K562 (cell line): Measurements from ENCODE around the gene STUB1. TPM values are rescaled to one million over a fixed set of nuclear protein-coding genes. Genes with fewer than 3 reads are reported as not detected.
A peak's percentile ranks its signal among the peaks of the same experiment; 100 is the strongest.

Source experiments
- ATAC-seq: fragments of 200-7000 bp; cut with Tn5 transposase; 3 replicates; pipeline ENCODE4 v1.9.1; 2020; ENCODE audit warnings: moderate library complexity
- BruUV-seq: library from RNA; stranded (reverse); fragments of 400-500 nt; replicated peaks from 2 replicates; lab custom pipeline; 2021; lab: Mats Ljungman, UMichigan
- CTCF ChIA-PET: fragments of 300-600 bp; formaldehyde crosslinking; extraction: SDS; loops from one replicate; lab custom pipeline; 2021; ENCODE audit warnings: low intra/inter-chr PET ratio; lab: Yijun Ruan, JAX
- POLR2A ChIA-PET: fragments of 300-600, 350-650 bp; sonication (Branson Sonifier 250); formaldehyde crosslinking; extraction: SDS; loops from one replicate; lab custom pipeline; 2021; ENCODE audit warnings: antibody characterized with exemption, inconsistent platforms; lab: Yijun Ruan, JAX
- DNase-seq, 4 experiments: peaks; one replicate each; pipeline versions ENCODE4 v3.0.0 to v3.0.0-alpha.2; 2011 to 2018; ENCODE audit warnings: low spot score in 3 of 4, mixed read lengths in 3 of 4; ENCODE audit errors: extremely low read depth in 1 of 4
- FAIRE-seq: peaks from 2 replicates; lab custom pipeline; 2011; peaks lifted over from hg19 to GRCh38; lab: Jason Lieb, UNC
- H2AFZ ChIP-seq: 2 replicates; pipeline ENCODE4 v1.6.0; 2011; ENCODE audit warnings: low read depth, low read length, control low read depth, inconsistent platforms
- H3K27ac ChIP-seq: fragments of 200-600 bp; 3 replicates; pipeline ENCODE4 v1.8.0; 2011; ENCODE audit warnings: low read depth, mild to moderate bottlenecking, control low read depth, inconsistent platforms, low read length, moderate library complexity, mixed read lengths; ENCODE audit errors: extremely low read depth
- H3K27me3 ChIP-seq, 2 experiments: fragments of 300-600 bp in 1 of 2; 2 replicates in 1 of 2; 3 replicates in 1 of 2; pipeline versions ENCODE4 v1.6.0 to v1.8.0; 2011; ENCODE audit warnings: inconsistent platforms in 2 of 2, low read length in 2 of 2, mild to moderate bottlenecking in 1 of 2, mixed read lengths in 1 of 2, moderate library complexity in 1 of 2; ENCODE audit not compliant: control insufficient read depth in 2 of 2, insufficient read depth in 2 of 2
- H3K36me3 ChIP-seq: fragments of 300-600 bp; 3 replicates; pipeline ENCODE4 v1.8.0; 2011; ENCODE audit warnings: mild to moderate bottlenecking, low read length, inconsistent platforms; ENCODE audit not compliant: control insufficient read depth, insufficient read depth
- H3K4me1 ChIP-seq, 2 experiments: fragments of 200-600 bp in 1 of 2; replicated peaks in 1 of 2; 2 replicates in 1 of 2; 3 replicates in 1 of 2; pipeline versions ENCODE4 v1.5.1 to v1.8.0; 2011; ENCODE audit warnings: inconsistent platforms in 2 of 2, low read length in 2 of 2, mild to moderate bottlenecking in 1 of 2, mixed read lengths in 1 of 2, moderate library complexity in 1 of 2; ENCODE audit not compliant: control insufficient read depth in 2 of 2, insufficient read depth in 2 of 2
- H3K4me2 ChIP-seq: 2 replicates; pipeline ENCODE4 v1.6.1; 2011; ENCODE audit warnings: low read length, control low read depth, inconsistent platforms, mixed read lengths; ENCODE audit not compliant: insufficient read depth
- H3K4me3 ChIP-seq: fragments of 200-600 bp; sonication (generic), shearing (Covaris generic); 2 replicates; pipeline ENCODE4 v1.5.1; 2016; ENCODE audit warnings: control low read depth, inconsistent platforms
- H3K79me2 ChIP-seq: fragments of 200-600 bp; 3 replicates; pipeline ENCODE4 v1.8.0; 2011; ENCODE audit warnings: low read length, inconsistent platforms; ENCODE audit not compliant: control insufficient read depth, insufficient read depth
- H3K9ac ChIP-seq, 2 experiments: 2 replicates each; pipeline versions ENCODE4 v1.6.0 to v1.6.1; 2011; ENCODE audit warnings: low read depth in 2 of 2, low read length in 2 of 2, control low read depth in 1 of 2, inconsistent platforms in 1 of 2, mild to moderate bottlenecking in 1 of 2, mixed read lengths in 1 of 2; ENCODE audit not compliant: insufficient read depth in 1 of 2
- H3K9me1 ChIP-seq: one replicate; pipeline ENCODE4 v1.6.0; 2011; ENCODE audit warnings: inconsistent platforms, mild to moderate bottlenecking, low read length, moderate library complexity; ENCODE audit not compliant: control insufficient read depth, insufficient read depth
- H3K9me3 ChIP-seq: replicated peaks from 2 replicates; pipeline ENCODE4 v1.5.1; 2011; ENCODE audit warnings: low read depth, low read length, inconsistent platforms; ENCODE audit not compliant: control insufficient read depth, insufficient read depth
- H4K20me1 ChIP-seq: replicated peaks from 2 replicates; pipeline ENCODE4 v1.6.1; 2011; ENCODE audit warnings: low read length, inconsistent platforms, mixed read lengths; ENCODE audit not compliant: control insufficient read depth, insufficient read depth
- IRF2 ChIP-seq: sonication (generic); formaldehyde crosslinking; IDR thresholded peaks from 2 replicates; pipeline ENCODE4 v1.8.1; 2022; ENCODE audit warnings: mild to moderate bottlenecking, missing genetic modification reagents
- POLR2G ChIP-seq: fragments of 200-400 bp; formaldehyde crosslinking; IDR thresholded peaks from 2 replicates; pipeline ENCODE4 v1.6.1; 2017; ENCODE audit warnings: low read depth, mild to moderate bottlenecking, antibody characterized with exemption, low read length, moderate library complexity
- RAD21 ChIP-seq, 2 experiments: fragments of 250-450 bp in 1 of 2; fragments of 450-650 bp in 1 of 2; sonication (Bioruptor Pico) in 1 of 2; formaldehyde crosslinking in 1 of 2; IDR thresholded peaks in 1 of 2; conservative IDR thresholded peaks in 1 of 2; 2 replicates each; pipeline versions ENCODE4 v1.4.0 to v1.8.0; 2020 to 2022; ENCODE audit warnings: mild to moderate bottlenecking in 2 of 2, moderate library complexity in 1 of 2
- WGBS: fragments of 100-300 bp; shearing (Covaris generic); methylation state at CpG from one replicate; pipeline ENCODE4 v1.1.6; 2016; ENCODE audit warnings: low coverage, mixed read lengths; ENCODE audit not compliant: insufficient coverage; ENCODE audit errors: missing lambda C conversion rate; 5-methylcytosine and 5-hydroxymethylcytosine counted together
- in situ Hi-C: fragments of 300-500 bp; cut with MboI; formaldehyde crosslinking; loops from 4 replicates; pipeline ENCODE4 v1.15.0; 2018; ENCODE audit warnings: inconsistent platforms, mixed read lengths
- intact Hi-C: fragments of 100-400 bp; cut with micrococcal nuclease; formaldehyde crosslinking; loops from 2 replicates; pipeline ENCODE4 v1.14.2; 2022
- polyA plus RNA-seq, 8 experiments: library from polyadenylated mRNA; depleted of rRNA in 4 of 8; stranded (reverse) in 5 of 8; unstranded in 3 of 8; fragments of >200 nt; fragmentation: Nextera tagmentation in 2 of 8; fragmentation: Illumina TruSeq in 1 of 8; extraction: Ambion mirVana in 2 of 8; extraction: Trizol in 1 of 8; gene quantifications; 2 replicates each; pipeline versions ENCODE4 v1.2.1 to v1.2.3, GENCODE V29; 2011 to 2014; ENCODE audit warnings: inconsistent platforms in 1 of 8, missing spikeins in 1 of 8
- total RNA-seq, 7 experiments: library from RNA; depleted of rRNA in 6 of 7; stranded (reverse); fragments of >200 nt in 6 of 7; fragmentation: Illumina TruSeq in 2 of 7; extraction: Trizol in 2 of 7; gene quantifications; 2 replicates each; pipeline versions ENCODE4 v1.2.1 to v1.2.3, GENCODE V29; 2011 to 2021; ENCODE audit warnings: low replicate concordance in 1 of 7

STUB1 gene
- total and polyA plus RNA-seq, 9 of the 15 experiments (the other 6 are each of a cell fraction or from before 2014, with no cell fraction given) = 10.6 to 251 (median 152) TPM

GRCh38 chr16:666572-666971 is 13.6 kb upstream of the STUB1 start:
- intact Hi-C loops (loop anchor here (5.0 to 10.0 kb wide), 2 partner anchors 89 to 272 kb away; partner anchors contain the start of gene NME4), in situ Hi-C loops (loop anchor here (5.0 kb wide), 1 partner anchor 89 kb away; no protein-coding TSS in a partner anchor)
- Histone ChIP-seq H4K20me1 (no peaks in the 10 kb centered on the region), H3K9ac (peak overlapping the region in 1 of 2 experiments; percentile 98; a peak in 2 of 4 replicates), H2AFZ (no peak overlapping the region), H3K79me2 (peaks cover 25% of the 10 kb centered on the region), H3K9me3 (no peaks in the 10 kb centered on the region), H3K27me3 (no peaks in the 10 kb centered on the region), H3K27ac (no peak overlapping the region), H3K4me1 (peaks cover 11 to 93% of the 10 kb centered on the region in 2 experiments; a peak in 4 of 5 replicates), H3K36me3 (peaks cover 27% of the 10 kb centered on the region), H3K4me2 (no peak overlapping the region), H3K4me3 (no peak overlapping the region), H3K9me1 (no peaks in the 10 kb centered on the region)
- BruUV-seq = no TSS peak
- FAIRE-seq = no peak
- ChIA-PET POLR2A (interaction anchor here (1.3 kb wide), 1 partner anchor 8 kb away, joined by 4 read pairs; the partner anchor contains the start of gene RHBDL1), CTCF (no interaction called here)
- DNase-seq = no peak
- TF ChIP-seq IRF2 (CRISPR knock-in tag) = peak; percentile 52; the same call in 1 of the 2 replicates
- TF ChIP-seq RAD21 (CRISPR knock-in tag; conservative IDR thresholded peaks at IDR 0.05 in 1 of 2, IDR thresholded peaks at IDR 0.05 in 1 of 2) = no peak
- no peak; the same call in 1 of the 2 replicates for TF ChIP-seq POLR2G
- no peak for ATAC-seq
- WGBS = 82% methylated on average over 13 of the region's 13 CpGs
